Cardiac septum (tissue), 1 donor: ENCODE data around the gene CFB. TPM values are rescaled to one million over a fixed set of nuclear protein-coding genes. Genes with fewer than 3 reads are reported as not detected.
"Not testable (repeated sequence)": the region's sequence is repeated elsewhere in the genome, so short reads cannot be mapped to it uniquely, and the experiment has no call there.

ENCODE experiments used
- DNase-seq: peaks from one replicate; pipeline ENCODE4 v3.0.0-alpha.2; 2020; ENCODE audit warnings: low spot score
- intact Hi-C: fragments of 100-400 bp; cut with DNase I; formaldehyde crosslinking; loops from one replicate; pipeline ENCODE4 v1.14.0; 2022
- microRNA-seq: library from miRNA; unstranded; fragments of <30 nt; microRNA quantifications from one replicate; pipeline ENCODE4 v1.2.0, GENCODE V29; 2020
- total RNA-seq: library from RNA; stranded (reverse); fragmentation: NEBNext Ultra II Directional; extraction: Animal tissue kit (Norgen Biotek cat#: 25700); gene quantifications from one replicate; pipeline ENCODE4 v1.2.1, GENCODE V29; 2021
- donor health status: DM: no; HTN: no; CAD: no.

The CFB gene
- total RNA-seq, 1 donor from 2014 or later, result 5.0 TPM

DNA sequence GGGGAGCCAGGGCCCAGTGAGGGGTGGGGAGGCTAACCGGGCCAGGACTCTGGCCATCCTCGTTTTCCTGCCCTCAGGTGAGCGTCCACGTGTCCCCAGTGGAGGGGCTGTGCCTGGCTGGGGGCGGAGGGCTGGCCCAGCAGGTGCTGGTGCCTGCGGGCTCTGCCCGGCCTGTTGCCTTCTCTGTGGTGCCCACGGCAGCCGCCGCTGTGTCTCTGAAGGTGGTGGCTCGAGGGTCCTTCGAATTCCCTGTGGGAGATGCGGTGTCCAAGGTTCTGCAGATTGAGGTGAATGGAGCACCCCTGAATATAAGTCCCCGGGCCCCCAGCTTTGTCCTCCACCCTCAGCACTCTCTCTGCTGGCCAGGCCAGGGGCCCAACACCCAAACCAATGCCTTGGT lies 48.5 kb downstream of the CFB start:
- DNase-seq, intact Hi-C loops: not testable (repeated sequence)

DNA sequence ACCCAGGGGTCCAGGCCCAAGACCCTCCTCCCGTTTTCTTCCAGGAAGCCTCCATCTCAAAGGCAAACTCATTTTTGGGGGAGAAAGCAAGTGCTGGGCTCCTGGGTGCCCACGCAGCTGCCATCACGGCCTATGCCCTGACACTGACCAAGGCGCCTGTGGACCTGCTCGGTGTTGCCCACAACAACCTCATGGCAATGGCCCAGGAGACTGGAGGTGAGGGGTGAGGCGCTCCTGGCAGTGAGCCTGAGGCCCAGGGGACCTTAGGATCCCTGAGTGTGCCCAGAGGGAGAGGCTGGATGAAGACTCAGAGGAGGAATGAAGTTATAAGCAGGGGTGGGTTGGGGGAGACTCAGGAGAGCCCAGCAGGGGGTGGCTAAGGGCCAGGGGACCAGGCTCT lies 50.5 kb downstream of the CFB start:
- intact Hi-C loops, DNase-seq: not testable (repeated sequence)

Small RNA genes lying within 50 kb of the gene (microRNA-seq; reads per million reads assigned to microRNA genes)
- gene MIR1236, result not detected

Other genes with a start within 250 kb of the CFB start
- gene ABHD16A, start 242.8 kb upstream of the CFB start, total RNA-seq, result 26.9 TPM
- not detected for gene LY6G6F, start 239.2 kb upstream of the CFB start, total RNA-seq
- not detected for gene LY6G6D, start 230.7 kb upstream of the CFB start, total RNA-seq
- not detected for gene LY6G6C, start 224.3 kb upstream of the CFB start, total RNA-seq
- 0.24 TPM for gene MPIG6B, start 222.7 kb upstream of the CFB start, total RNA-seq
- gene DDAH2, start 216.8 kb upstream of the CFB start, total RNA-seq, result 69.9 TPM
- gene CLIC1, start 209.6 kb upstream of the CFB start, total RNA-seq, result 131 TPM
- gene MSH5, start 206.1 kb upstream of the CFB start, total RNA-seq, result 1.7 TPM
- 0.86 TPM for gene SAPCD1, start 183.4 kb upstream of the CFB start, total RNA-seq
- 21.5 TPM for gene VWA7, start 168.8 kb upstream of the CFB start, total RNA-seq
- 35.0 TPM for gene VARS1, start 150.3 kb upstream of the CFB start, total RNA-seq
- gene LSM2, start 139.1 kb upstream of the CFB start, total RNA-seq, result 24.0 TPM
- gene HSPA1L, start 130.8 kb upstream of the CFB start, total RNA-seq, result 2.4 TPM
- 296 TPM for gene HSPA1A, start 130.6 kb upstream of the CFB start, total RNA-seq
- gene HSPA1B, start 118.4 kb upstream of the CFB start, total RNA-seq, result 221 TPM
- gene NEU1, start 83.3 kb upstream of the CFB start, total RNA-seq, result 19.4 TPM
- not detected for gene SLC44A4, start 67.1 kb upstream of the CFB start, total RNA-seq
- 14.5 TPM for gene EHMT2, start 48.4 kb upstream of the CFB start, total RNA-seq
- gene ZBTB12, start 44.0 kb upstream of the CFB start, total RNA-seq, result 5.2 TPM
- 5.1 TPM for gene C2, start 18.4 kb upstream of the CFB start, total RNA-seq
- 46.7 TPM for gene NELFE, start 12.9 kb downstream of the CFB start, total RNA-seq
- gene SKIC2, start 13.1 kb downstream of the CFB start, total RNA-seq, result 33.2 TPM
- gene DXO, start 26.0 kb downstream of the CFB start, total RNA-seq, result 14.0 TPM
- gene C4A, start 36.0 kb downstream of the CFB start, total RNA-seq, result 131 TPM
- gene C4B, start 68.7 kb downstream of the CFB start, total RNA-seq, result 92.4 TPM
- gene CYP21A2, start 92.3 kb downstream of the CFB start, total RNA-seq, result 2.0 TPM
- gene TNXB, start 163.2 kb downstream of the CFB start, total RNA-seq, result 59.9 TPM
- gene ATF6B, start 182.2 kb downstream of the CFB start, total RNA-seq, result 40.8 TPM
- gene FKBPL, start 184.2 kb downstream of the CFB start, total RNA-seq, result 1.9 TPM
- gene PRRT1, start 205.8 kb downstream of the CFB start, total RNA-seq, result 0.83 TPM
- gene PPT2, start 208.0 kb downstream of the CFB start, total RNA-seq, result 15.6 TPM
- 5.1 TPM for gene EGFL8, start 218.5 kb downstream of the CFB start, total RNA-seq
- 47.2 TPM for gene AGPAT1, start 230.0 kb downstream of the CFB start, total RNA-seq
- 60.7 TPM for gene RNF5, start 232.3 kb downstream of the CFB start, total RNA-seq
- gene AGER, start 238.2 kb downstream of the CFB start, total RNA-seq, result 3.5 TPM
- 46.9 TPM for gene PBX2, start 244.1 kb downstream of the CFB start, total RNA-seq
- gene GPSM3, start 246.5 kb downstream of the CFB start, total RNA-seq, result 6.9 TPM